HT1080 (cell line): ENCODE results near the gene KLHL14. TPM values are rescaled to one million over a fixed set of nuclear protein-coding genes. Genes with fewer than 3 reads are reported as not detected.
"Not testable (repeated sequence)": the region's sequence is repeated elsewhere in the genome, so short reads cannot be mapped to it uniquely, and the experiment has no call there.

Experiments used
- DNase-seq: peaks from one replicate; pipeline ENCODE4 v3.0.0-alpha.2; 2015; ENCODE audit warnings: low read depth
- polyA plus RNA-seq, 2 experiments: library from polyadenylated mRNA; depleted of rRNA; stranded (reverse); fragments of >200 nt; gene quantifications; 2 replicates each; pipeline ENCODE4 v1.2.3, GENCODE V29; 2015
- total RNA-seq: library from RNA; depleted of rRNA; stranded (reverse); fragments of >200 nt; shearing (Covaris generic); gene quantifications from 2 replicates; pipeline ENCODE4 v1.2.3, GENCODE V29; 2014; rRNA removed

KLHL14 gene
- 0.07 TPM in 1 of 2 replicates, not detected in the other for total RNA-seq
- polyA plus RNA-seq (2015; cell fraction: cytosol; rRNA removed): 0.07 and 0.17 TPM in 2 replicates
- polyA plus RNA-seq (2015; cell fraction: nucleus; rRNA removed): 0.71 and 1.7 TPM in 2 replicates

DNA sequence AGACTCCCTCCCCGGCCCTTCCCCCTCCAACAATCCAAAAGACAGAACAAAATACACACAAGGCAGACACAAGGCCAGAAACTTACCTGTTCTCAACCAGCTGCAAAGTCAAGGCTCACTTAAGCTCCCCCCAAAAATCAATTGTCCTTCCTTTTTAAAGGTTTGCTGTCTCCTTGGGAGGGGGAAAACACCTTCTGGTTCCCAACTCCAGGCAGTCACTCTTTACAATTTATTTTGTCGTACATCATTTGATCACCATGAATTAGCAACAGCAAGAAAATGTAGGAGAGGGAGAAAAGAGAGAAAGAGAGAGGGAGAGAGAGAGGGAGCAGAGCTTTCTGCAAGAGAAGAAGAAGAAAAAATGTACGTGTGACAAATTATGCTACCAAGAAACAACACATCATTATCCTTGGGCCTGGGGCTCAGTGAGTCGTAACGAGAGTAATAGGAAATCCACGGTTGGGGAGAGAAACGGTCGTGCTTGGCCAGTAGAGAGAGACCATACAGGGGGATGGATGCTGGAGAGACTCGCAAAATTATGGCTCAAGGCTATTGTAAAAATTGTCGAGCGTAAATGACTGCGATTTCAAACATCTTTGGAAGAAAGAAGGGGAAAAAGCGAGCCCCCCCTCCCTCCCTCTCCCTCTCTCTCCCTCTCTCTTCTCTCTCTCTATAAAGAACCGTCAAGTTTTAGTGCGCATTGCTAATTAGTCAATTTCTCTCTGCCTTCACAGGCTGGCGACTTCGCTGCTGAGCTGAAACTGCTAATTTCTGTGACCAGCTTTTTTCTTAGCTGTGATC lies at the start of gene KLHL14:
Gene KLHL14, minus strand, starts transcription at position 443 of the 801 bp plus-strand sequence. CDS start 2,432 bp downstream, outside the sequence.
- no peak for DNase-seq

- DNase-seq: no peak
These were observed 49.4 kb upstream of the KLHL14 start for GRCh38 chr18:32822197-32822596.

DNA sequence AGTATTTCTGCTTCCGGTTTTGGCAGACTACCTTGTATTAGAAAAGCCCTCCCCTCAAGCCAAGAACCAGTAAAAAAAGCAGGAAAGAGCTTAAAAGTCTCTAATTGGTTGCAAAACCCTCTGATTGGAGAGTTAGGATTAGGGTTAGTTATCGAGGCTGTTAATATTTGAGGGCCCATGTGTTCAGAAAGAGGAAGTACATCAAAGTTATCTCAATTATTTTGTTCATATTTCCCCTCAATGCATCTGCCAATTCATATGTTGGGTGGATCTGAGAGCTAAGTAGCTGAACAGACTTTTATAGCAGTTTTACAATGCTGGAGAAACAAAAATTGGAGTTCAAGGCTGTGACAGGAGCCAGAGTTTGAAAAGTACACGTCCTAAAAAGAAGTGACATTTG lies 43.1 kb upstream of the KLHL14 start:
- no peak for DNase-seq

DNA sequence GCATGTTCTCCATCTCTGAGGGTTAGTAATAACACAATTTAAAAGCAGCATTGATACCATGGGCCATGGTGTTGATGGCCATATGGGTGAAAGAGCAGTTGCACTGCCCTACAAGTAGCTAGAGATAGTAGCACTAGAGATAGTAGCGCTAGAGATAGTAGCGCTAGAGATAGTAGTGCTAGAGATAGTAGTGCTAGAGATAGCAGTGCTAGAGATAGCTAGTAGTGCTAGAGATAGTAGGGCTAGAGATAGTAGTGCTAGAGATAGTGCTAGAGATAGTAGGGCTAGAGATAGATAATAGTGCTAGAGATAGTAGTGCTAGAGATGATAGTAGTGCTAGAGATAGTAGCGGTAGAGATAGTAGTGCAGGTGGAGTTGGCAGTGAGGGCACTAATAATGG lies 39.5 kb upstream of the KLHL14 start:
- no peak for DNase-seq

DNA sequence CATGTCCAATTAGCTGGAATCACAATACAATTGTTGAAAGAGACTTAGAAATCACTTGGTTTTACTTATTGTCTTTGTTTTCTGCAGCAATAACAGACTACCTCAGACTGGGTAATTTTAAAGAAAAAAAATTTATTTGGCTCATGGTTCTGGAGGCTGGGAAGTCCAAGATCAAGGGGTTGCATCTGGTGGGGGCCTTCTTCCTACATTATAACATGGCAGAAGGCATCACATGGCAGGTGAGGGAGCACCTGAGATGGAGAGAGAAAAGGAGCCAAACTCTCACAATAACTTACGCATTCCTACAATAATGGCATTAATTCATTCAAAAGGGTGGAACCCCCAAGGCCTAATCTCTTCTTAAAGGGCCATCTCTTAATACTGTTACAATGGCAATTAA lies 37.5 kb upstream of the KLHL14 start:
- DNase-seq: no peak

DNA sequence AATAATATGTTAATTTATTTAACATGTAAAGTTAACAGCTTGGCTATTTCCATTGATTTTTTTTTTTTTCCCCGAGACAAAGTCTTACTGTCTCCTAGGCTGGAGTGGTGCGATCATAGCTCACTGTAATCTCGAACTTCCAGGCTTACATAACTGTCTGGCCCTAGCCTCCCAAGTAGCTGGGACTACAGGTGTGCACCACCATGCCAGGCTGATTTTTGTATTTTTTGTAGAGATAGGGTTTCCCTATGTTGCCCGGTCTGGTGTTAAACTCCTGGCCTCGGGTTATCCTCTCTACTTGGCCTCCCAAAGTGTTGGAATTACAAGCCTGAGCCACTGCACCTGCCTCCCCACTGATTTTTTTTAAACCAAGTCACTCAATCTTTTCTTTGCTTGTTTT lies 32.5 kb upstream of the KLHL14 start:
- DNase-seq: no peak

- DNase-seq: no peak
These were observed 31.5 kb upstream of the KLHL14 start for GRCh38 chr18:32804134-32804888.

DNA sequence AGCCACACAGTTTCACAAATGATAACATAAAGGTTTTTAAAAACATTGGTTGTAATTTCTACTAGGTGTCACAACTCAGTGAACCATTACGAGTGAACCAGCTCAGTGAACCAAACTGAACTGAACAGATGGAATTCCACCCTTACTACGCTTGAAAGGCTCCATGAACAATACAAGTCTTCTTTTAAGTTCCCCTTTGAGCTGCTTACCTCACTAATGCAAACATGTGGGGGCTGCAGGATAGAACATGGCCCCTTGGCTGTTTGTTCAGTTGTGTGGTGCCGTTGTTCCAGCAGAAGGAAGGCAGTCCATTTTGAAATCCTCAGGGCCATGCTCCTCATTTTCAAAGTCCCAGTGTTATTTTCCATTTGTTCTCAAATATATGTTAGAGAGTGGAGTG lies 30.7 kb upstream of the KLHL14 start:
- no peak for DNase-seq

DNA sequence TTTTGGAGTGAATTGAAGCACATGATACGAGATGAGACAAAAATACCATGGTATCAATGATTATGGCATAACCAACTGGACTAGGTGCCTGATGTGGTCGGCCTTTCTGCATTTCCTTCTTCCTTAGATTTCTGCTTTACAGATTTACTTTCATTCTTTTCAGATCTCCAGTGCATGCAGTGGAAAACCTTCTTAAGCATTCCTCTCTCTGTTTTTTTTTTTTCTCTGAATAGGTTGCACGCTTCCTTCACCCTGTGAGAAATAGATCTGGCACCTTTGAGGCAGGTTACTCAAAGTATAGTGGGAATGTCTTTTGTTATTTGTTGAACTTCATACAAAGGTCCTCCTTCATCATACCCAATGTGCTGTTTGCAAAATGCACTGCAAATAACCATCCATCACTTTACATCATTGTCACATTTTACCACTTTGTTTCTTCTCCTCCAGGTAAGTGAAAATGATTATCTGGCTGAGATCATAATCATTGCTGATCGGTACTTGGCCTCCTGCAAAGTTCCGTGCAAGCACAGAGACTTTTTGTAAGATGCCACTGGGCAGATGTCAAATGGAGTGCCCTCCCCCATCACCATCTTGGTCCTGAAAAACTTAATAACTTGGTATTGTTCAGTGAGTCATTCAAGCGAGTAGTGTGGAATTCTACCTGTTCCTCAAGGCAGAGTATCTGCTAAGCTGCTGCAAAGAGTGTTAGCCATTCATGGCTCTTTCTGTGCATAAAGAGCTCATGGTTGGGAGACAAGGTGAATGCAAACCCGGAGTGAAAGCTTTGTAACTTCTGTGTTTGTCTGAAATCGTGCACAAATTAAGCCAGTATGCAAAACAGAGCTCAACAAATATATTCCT lies 30.0 kb upstream of the KLHL14 start:
- no peak for DNase-seq

GRCh38 chr18:32801228-32801627 lies 28.4 kb upstream of the KLHL14 start:
- no peak for DNase-seq

DNA sequence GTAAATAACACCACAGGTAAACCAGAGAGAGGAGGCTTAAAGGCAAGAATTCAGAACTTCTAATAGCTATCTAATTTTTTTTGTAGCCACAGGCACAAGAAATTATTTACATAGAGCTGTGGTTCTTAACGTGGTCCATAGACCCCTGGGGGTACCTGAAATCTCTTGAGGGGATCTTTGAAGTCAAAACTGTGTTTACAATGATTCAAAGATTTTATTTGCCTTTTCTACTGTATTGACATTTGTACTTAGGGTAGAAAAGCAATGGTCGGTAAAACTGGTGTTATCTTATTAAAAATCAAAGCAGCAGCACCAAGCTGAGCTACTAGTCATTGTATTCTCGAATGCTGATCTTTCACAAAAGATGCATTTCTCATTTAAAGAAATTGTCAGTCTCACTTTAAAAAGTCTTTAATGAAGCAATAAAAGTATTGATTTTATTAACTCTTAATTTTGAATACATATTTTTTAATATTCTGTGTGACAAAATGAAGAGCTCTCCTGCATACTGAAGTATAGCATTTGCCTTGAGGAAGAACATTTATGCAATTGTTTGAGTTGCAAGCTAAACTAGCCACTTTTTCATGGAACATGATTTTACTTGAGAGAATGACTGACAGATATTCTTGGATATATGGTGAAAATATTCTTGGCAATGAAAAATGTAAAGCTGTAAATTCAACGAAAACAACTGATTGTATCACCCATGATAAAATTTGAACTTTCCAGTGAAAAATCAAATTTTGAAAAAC lies 25.6 kb upstream of the KLHL14 start:
- DNase-seq: no peak

GRCh38 chr18:32794667-32795066 lies 21.8 kb upstream of the KLHL14 start:
- DNase-seq: not testable (repeated sequence)

DNA sequence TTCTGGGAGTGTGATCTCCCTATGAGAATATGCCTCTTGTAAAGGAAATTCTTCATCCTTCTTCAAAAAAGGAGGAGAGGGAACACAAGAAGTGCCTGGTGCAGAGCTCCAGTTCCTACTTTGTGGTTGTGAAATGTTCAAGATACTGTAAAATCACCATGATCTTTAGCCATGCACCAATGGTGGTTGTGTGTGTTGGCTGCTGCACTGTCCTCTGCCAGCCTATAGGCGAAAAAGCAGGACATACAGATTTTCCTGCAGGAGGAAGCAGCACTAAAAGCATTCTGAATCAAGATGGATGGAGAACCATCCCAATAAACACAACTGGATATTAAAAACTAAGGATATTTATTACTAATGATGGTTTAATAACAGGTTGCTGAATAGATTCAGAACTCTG lies 6.2 kb upstream of the KLHL14 start:
- DNase-seq: no peak

- peak; percentile 9 for DNase-seq
These were observed 4.2 kb upstream of the KLHL14 start for GRCh38 chr18:32777049-32777448.

GRCh38 chr18:32776561-32776960 lies 3.7 kb upstream of the KLHL14 start:
- DNase-seq: no peak

DNA sequence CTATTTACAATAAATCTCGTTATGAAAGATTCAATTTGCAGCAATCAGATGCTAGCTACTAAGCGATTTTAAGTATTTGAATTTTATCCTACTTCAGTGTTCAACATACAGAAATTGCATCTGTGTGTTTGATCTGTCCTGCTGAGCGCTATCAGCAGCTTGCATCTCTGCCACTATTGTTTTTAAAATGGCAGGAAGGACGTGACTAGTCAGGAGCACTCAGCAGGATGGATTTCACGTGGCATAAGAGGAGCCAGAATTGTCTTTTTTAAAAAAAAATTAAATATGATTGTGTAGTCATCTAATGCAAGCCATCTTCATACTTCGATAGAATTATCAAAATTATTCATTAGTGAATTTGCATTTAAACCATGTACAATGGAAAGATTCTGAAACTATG lies 2.8 kb upstream of the KLHL14 start:
- no peak for DNase-seq

DNA sequence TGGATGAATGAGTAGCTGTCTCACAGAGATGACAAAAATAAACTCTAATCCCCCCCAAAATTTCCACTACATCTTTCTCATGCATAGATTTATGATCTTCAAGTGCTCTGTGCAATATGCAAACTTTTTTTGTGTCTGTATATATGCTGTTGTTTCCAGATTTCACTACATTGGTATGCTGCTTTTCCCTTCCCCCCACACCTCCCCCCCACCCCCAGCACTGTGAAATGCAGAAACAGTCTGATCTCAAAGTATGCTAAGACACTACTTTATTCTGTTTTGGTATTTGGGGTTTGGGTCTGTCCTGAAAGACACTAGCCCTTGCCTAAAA lies 524 bp upstream of the KLHL14 start:
- DNase-seq: no peak

DNA sequence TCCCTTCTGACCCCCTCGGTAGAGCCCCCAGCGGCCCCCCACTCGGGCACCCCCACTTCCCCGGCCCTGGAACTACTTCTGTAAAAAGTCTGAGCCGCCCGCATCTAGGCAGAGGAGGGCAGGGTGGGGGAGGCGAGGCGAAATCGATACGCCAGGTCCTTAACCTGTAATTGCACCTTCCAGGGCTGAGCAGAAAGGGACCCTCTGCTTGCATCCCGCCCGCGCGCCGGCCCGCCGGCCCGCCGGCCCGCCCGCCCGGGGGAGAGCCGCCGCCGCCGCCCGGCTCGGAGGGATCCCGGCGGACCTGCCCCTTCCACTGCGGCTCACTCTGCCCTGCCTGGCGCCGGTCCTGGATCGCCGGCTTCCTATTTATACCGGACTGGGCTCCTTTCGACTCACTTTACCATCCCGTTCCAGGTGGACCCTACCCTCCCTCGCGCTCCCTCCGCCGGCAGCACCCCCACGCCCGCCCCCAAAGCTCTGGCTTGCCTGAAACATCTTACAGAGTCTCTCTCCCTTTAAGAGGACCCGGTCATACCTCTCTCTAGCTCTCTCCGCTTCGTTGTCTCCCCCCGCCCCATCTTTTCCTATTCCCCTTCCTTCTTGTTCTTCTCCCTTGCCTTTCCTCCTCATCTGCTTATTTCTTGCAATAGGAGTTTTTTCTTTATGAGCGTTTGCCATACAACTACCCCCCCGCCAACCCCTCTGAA lies 797 bp downstream of the KLHL14 start:
- no peak for DNase-seq

- DNase-seq: no peak
These were observed 1.6 kb downstream of the KLHL14 start for GRCh38 chr18:32771169-32771751.

- DNase-seq: no peak
These were observed 2.1 kb downstream of the KLHL14 start for GRCh38 chr18:32770666-32771168.
